Duodenal mucosa (tissue), 2 donors: Measurements from ENCODE around the gene COPG2.
"Not testable (repeated sequence)": the region's sequence is repeated elsewhere in the genome, so short reads cannot be mapped to it uniquely, and the experiment has no call there.

Experiments used
- H3K27ac ChIP-seq: one replicate; pipeline ENCODE4 v1.7.0; 2013; ENCODE audit warnings: low read depth, low read length
- H3K27me3 ChIP-seq, 2 donors: one replicate each; pipeline ENCODE4 v1.7.0; 2013; ENCODE audit warnings: low read length in 2 of 2, control low read depth in 1 of 2; ENCODE audit not compliant: insufficient read depth in 2 of 2, control insufficient read depth in 1 of 2
- H3K36me3 ChIP-seq, 2 donors: one replicate each; pipeline ENCODE4 v1.7.0; 2013; ENCODE audit warnings: low read length in 2 of 2, control low read depth in 1 of 2; ENCODE audit not compliant: insufficient read depth in 2 of 2, control insufficient read depth in 1 of 2
- H3K4me1 ChIP-seq, 2 donors: one replicate each; pipeline ENCODE4 v1.7.0; 2013; ENCODE audit warnings: low read length in 2 of 2, control low read depth in 1 of 2; ENCODE audit not compliant: insufficient read depth in 2 of 2, control insufficient read depth in 1 of 2
- H3K4me3 ChIP-seq, 2 donors: one replicate each; pipeline ENCODE4 v1.7.0; 2013; ENCODE audit warnings: low read length in 2 of 2, low read depth in 1 of 2
- H3K9ac ChIP-seq, 2 donors: one replicate each; pipeline ENCODE4 v1.7.0; 2013; ENCODE audit warnings: low read length in 2 of 2, low read depth in 1 of 2
- H3K9me3 ChIP-seq, 2 donors: one replicate each; pipeline ENCODE4 v1.7.0; 2013; ENCODE audit warnings: low read length in 2 of 2, control low read depth in 1 of 2; ENCODE audit not compliant: control insufficient read depth in 1 of 2

The COPG2 gene

DNA sequence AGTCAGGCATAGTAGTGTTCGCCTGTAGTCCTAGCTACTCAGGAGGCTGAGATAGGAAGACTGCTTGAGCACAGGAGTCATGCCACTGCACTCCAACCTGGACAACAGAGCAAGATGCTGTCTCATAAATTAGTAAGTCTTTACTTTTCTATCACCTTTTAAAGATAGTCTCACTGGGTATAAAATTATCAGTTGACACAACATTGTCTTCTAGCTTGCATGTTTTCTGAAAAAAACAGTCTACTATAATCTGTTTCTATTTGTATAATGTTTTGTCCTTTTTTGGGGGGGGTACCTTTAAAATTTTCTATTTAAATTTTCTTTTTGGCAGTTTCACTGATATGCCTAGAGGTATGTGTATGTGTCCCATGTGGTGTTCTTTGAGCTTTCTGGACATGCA is 39.6 kb downstream of the COPG2 start:
- Histone ChIP-seq H3K4me1 (no peaks in the 10 kb centered on the region), H3K27me3 (no peaks in the 10 kb centered on the region), H3K9me3 (peaks cover 2 to 4% of the 10 kb centered on the region in 2 donors), H3K9ac (no peak overlapping the region), H3K36me3 (no peaks in the 10 kb centered on the region), H3K4me3 (no peak overlapping the region), H3K27ac (no peak overlapping the region)

DNA sequence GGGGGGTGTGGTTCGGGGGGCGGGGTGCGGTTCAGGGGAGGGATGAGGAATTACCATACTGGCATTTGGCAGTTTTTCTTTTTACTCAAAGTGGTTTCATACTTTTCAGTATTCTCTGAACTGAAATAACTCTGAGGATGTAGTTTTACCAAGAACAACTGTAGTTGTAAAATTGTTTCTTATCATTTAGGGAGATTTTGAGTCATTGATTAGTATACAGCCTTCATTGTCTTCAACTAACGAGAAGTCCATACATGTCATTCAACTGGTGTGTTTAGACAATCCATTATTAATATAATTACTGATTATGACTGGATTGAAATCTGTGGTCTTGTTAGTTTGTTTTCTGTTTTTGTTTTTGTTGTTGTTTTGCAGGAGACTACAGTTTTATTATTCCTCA is 40.8 kb downstream of the COPG2 start:
- Histone ChIP-seq H3K27ac (no peak overlapping the region), H3K9ac (no peak overlapping the region), H3K4me3 (no peak overlapping the region), H3K36me3 (no peaks in the 10 kb centered on the region), H3K4me1 (no peaks in the 10 kb centered on the region), H3K9me3 (peaks cover 3 to 5% of the 10 kb centered on the region in 2 donors), H3K27me3 (no peaks in the 10 kb centered on the region)

DNA sequence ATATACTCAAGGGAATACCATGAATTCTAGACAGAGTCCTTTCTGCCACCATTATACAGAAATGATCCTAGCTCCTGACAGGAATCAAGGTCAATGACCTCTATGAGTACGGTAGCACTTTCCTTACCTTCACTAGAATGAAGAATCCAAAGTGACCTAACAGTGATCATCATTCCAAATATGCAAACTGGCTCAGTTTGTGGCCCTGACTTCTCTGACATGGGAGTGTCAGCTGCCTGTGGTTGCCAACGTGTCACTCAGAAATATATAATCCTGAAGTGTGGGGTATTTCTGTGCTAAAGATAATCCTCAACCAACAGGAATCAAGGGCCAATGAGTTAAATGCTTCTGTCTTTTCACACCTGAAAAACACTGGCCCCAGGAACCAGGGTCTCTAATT is 45.7 kb downstream of the COPG2 start:
- Histone ChIP-seq H3K27me3 (no peaks in the 10 kb centered on the region), H3K9me3 (peaks cover 2 to 3% of the 10 kb centered on the region in 2 donors), H3K36me3 (no peaks in the 10 kb centered on the region), H3K4me1 (no peaks in the 10 kb centered on the region), H3K9ac (no peak overlapping the region), H3K27ac (no peak overlapping the region), H3K4me3 (no peak overlapping the region)

DNA sequence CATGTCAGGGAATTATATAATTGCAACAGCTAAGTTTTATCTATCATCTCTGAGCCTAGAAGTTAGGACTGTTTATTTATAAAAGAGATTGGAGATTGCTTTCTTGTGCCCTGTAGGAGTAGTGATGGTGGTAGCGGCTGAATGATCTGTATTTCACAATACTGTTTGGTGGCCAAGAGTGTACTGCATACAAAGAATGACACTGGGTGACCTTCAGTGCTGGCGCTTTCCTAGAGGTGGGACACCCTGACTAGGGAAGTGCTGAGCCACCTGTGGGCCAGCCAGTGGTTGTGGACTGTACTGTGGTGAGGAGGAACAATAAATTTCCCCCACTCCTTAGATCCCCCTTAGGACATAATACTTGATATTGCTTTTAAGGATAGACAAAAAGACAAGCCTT is 53.0 kb downstream of the COPG2 start:
- Histone ChIP-seq H3K9ac (no peak overlapping the region), H3K4me1 (no peaks in the 10 kb centered on the region), H3K27ac (no peak overlapping the region), H3K27me3 (no peaks in the 10 kb centered on the region), H3K36me3 (peaks cover 6% of the 10 kb centered on the region in 2 donors), H3K4me3 (no peak overlapping the region), H3K9me3 (no peaks in the 10 kb centered on the region)

DNA sequence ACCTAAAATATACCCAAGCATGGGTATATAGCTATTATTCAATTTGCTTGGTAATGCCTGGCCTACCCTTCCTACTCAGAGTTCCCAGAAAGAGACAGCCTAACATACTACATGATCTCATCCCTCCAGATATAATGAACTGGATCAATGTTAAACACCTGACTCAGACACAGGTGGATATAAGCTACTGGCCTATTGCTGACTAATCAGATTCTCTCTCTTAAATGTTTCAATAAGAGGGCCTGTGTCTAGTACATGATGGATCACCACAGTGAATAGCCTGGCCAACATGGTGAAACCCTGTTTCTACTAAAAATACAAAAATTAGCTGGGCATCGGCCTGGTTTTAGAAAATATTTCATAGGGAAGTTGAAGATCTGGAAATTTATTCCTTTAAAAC is 54.1 kb downstream of the COPG2 start:
- Histone ChIP-seq H3K27ac (no peak overlapping the region), H3K4me1 (no peaks in the 10 kb centered on the region), H3K4me3 (no peak overlapping the region), H3K9me3 (no peaks in the 10 kb centered on the region), H3K36me3 (peaks cover 6 to 12% of the 10 kb centered on the region in 2 donors), H3K27me3 (no peaks in the 10 kb centered on the region), H3K9ac (no peak overlapping the region)

DNA sequence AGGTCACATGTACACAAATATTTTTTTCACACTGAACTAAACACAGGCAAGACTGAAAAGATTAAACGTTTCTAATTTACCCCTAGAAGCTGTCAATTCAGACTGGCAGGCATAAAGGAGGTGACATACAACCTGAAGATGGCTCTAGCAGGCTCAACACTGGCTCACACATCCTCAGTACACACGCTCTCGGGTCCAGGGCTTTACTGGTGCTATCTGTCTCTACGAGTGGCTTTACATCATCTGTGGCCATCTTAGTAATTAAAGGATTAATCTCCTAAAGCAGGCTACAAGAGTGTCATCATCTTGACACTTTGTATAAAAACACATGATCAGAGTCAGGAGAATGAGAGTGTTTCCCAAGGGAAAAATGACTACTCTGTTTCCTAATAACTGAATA is 57.3 kb downstream of the COPG2 start:
- Histone ChIP-seq H3K9ac (no peak overlapping the region), H3K36me3 (peaks cover 6 to 14% of the 10 kb centered on the region in 2 donors)

DNA sequence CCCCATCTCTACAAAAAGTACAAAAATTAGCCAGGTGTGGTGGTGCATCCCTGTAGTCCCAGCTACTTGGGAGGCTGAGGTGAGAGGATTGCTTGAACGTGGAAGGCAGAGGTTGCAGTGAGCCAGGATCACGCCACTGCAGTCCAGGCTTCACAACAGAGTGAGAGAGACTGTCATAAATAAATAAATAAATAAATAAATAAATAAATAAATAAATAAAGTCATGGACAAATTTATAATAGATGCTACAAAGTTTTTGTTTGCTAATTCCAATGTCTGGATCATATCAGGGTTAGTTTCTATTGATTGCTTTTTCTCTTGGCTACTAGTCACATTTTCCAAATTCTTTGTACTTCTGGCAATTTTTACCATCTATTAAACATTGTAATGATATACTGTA is 61.5 kb downstream of the COPG2 start:
- H3K4me1 ChIP-seq, H3K27me3 ChIP-seq, H3K4me3 ChIP-seq, H3K9me3 ChIP-seq, H3K36me3 ChIP-seq, H3K27ac ChIP-seq, H3K9ac ChIP-seq: not testable (repeated sequence)

More for the DNA sequence above, 57.3 kb downstream of the COPG2 start:
- H3K9me3 ChIP-seq: no peaks in the 10 kb centered on the region
- no peaks in the 10 kb centered on the region for H3K4me1 ChIP-seq
- no peak overlapping the region for H3K27ac ChIP-seq
- H3K27me3 ChIP-seq: no peaks in the 10 kb centered on the region
- H3K4me3 ChIP-seq: no peak overlapping the region

DNA sequence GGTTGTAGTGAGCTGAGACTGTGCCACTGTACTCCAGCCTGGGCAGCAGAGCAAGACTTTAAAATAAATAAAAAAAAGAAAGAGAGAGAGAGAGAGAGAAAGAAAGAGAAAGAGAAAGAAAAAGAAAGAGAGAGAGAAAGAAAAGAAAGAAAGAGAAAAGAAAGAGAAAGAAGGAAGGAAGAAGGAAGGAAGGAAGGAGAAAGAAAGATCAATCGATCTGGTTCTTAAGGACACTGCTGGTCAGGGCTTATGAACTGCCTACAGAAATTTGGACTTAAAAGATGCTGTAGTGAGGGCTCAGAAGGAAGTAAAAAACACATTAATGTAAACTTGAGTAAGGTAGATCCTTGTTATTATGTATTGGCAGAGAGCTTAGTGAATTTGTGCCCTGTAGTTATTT is 62.4 kb downstream of the COPG2 start:
- Histone ChIP-seq H3K9ac (no peak overlapping the region), H3K4me3 (no peak overlapping the region), H3K27me3 (no peaks in the 10 kb centered on the region), H3K27ac (no peak overlapping the region), H3K9me3 (no peaks in the 10 kb centered on the region), H3K36me3 (peaks cover 3 to 8% of the 10 kb centered on the region in 2 donors), H3K4me1 (no peaks in the 10 kb centered on the region)

DNA sequence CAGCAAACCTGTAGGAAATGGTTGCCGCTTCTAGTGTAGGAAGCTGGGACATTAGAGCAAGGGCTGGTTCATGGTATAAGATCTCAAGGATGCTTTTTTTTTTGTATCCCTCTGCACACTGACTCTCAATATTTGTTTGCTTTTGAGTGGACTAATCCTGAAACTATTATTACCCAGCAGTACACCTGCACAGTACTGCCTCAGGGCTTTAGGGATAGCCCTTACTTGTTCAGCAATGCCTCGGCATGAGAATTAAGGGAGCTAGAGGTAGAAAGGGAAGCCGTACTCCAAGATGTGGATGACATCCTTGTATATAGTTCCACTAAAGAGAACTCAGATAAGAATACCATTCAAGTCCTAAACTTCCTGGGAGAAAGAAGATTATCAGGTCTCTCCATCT is 70.5 kb downstream of the COPG2 start:
- no peaks in the 10 kb centered on the region for H3K9me3 ChIP-seq
- H3K36me3 ChIP-seq: no peaks in the 10 kb centered on the region
- H3K27ac ChIP-seq: no peak overlapping the region
- H3K4me3 ChIP-seq: no peak overlapping the region
- no peaks in the 10 kb centered on the region for H3K4me1 ChIP-seq
- no peak overlapping the region for H3K9ac ChIP-seq
- no peaks in the 10 kb centered on the region for H3K27me3 ChIP-seq

DNA sequence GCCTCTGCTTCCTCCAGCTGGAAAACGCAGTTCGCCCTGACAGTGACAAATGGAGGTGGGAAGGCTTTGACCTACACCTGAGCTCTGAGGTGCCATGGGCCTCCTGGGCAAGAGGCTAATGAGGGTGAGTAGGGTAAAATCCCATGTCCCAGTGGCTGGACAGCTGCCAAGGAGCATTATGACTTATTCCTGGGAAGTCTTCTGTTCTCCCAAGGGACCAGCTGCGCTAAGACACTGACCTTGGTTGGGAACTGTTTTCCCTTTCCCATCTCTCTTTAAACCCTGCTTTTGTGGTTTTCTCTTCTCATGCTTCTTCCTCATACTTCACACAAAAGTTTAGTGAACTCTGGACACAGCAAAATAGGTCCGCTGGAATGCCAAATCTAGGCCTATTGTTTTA is 72.6 kb downstream of the COPG2 start:
- H3K4me1 ChIP-seq: no peaks in the 10 kb centered on the region
- no peaks in the 10 kb centered on the region for H3K27me3 ChIP-seq
- H3K9me3 ChIP-seq: no peaks in the 10 kb centered on the region
- H3K27ac ChIP-seq: no peak overlapping the region
- no peak overlapping the region for H3K9ac ChIP-seq
- no peak overlapping the region for H3K4me3 ChIP-seq
- no peaks in the 10 kb centered on the region for H3K36me3 ChIP-seq

DNA sequence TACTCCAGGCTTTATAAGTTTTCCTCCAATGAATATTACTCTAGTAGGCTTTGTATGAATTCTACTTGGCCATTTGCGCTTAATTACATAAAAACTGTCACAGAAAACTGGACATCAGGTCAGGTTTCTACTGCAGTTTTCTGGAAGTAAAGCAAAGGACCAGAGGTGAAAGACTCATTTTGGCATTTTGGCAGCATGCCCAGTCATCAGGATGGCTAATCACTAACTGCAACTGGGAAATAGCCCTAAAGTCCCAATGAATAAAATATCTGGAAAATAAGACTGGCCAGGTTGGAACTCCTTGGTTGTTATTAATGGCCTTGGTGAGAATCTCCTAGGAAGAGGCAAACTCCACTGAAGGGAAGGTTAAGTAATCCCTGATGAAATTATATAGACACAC is 75.5 kb downstream of the COPG2 start:
- no peaks in the 10 kb centered on the region for H3K36me3 ChIP-seq
- H3K4me3 ChIP-seq: no peak overlapping the region
- no peaks in the 10 kb centered on the region for H3K27me3 ChIP-seq
- no peak overlapping the region for H3K9ac ChIP-seq
- no peak overlapping the region for H3K27ac ChIP-seq
- no peaks in the 10 kb centered on the region for H3K4me1 ChIP-seq
- H3K9me3 ChIP-seq: no peaks in the 10 kb centered on the region
